GM23338 (cell line): ENCODE results near the gene PRDX4. TPM values are rescaled to one million over a fixed set of nuclear protein-coding genes. Genes with fewer than 3 reads are reported as not detected.

Experiments
- ATAC-seq: fragments of 200-7000 bp; cut with Tn5 transposase; 3 replicates; pipeline ENCODE4 v1.9.1; 2020
- DNase-seq: peaks from one replicate; pipeline ENCODE4 v3.0.0-alpha.2; 2015; ENCODE audit warnings: low spot score
- H2AFZ ChIP-seq: fragments of 200-600 bp; sonication (generic); 2 replicates; pipeline ENCODE4 v1.8.0; 2016; ENCODE audit warnings: antibody characterized with exemption, mild to moderate bottlenecking, moderate library complexity
- H3F3A ChIP-seq: fragments of 200-600 bp; sonication (generic); replicated peaks from 2 replicates; pipeline ENCODE4 v1.8.0; 2017; ENCODE audit warnings: antibody characterized with exemption, mixed run types, low read depth
- H3K27ac ChIP-seq: fragments of 200-600 bp; sonication (generic); 2 replicates; pipeline ENCODE4 v1.6.1; 2016; ENCODE audit warnings: low read depth
- H3K27me3 ChIP-seq: fragments of 200-600 bp; sonication (generic); 2 replicates; pipeline ENCODE4 v1.8.0; 2016; ENCODE audit warnings: mild to moderate bottlenecking, mixed run types, moderate library complexity; ENCODE audit not compliant: insufficient read depth
- H3K36me3 ChIP-seq: fragments of 200-600 bp; sonication (generic); 2 replicates; pipeline ENCODE4 v1.8.0; 2016; ENCODE audit warnings: mild to moderate bottlenecking; ENCODE audit not compliant: insufficient read depth
- H3K4me1 ChIP-seq: fragments of 200-600 bp; sonication (generic); 2 replicates; pipeline ENCODE4 v1.8.0; 2016; ENCODE audit warnings: mild to moderate bottlenecking, moderate library complexity; ENCODE audit not compliant: insufficient read depth
- H3K4me2 ChIP-seq: fragments of 200-600 bp; sonication (generic); 2 replicates; pipeline ENCODE4 v1.7.1; 2017; ENCODE audit warnings: mixed run types
- H3K4me3 ChIP-seq: fragments of 200-600 bp; sonication (generic); 2 replicates; pipeline ENCODE4 v1.6.1; 2016; ENCODE audit warnings: mixed run types
- H3K79me2 ChIP-seq: fragments of 200-600 bp; sonication (generic); replicated peaks from 2 replicates; pipeline ENCODE4 v1.8.0; 2017; ENCODE audit warnings: mild to moderate bottlenecking; ENCODE audit not compliant: insufficient read depth
- H3K9me2 ChIP-seq: fragments of 200-600 bp; sonication (generic); 2 replicates; pipeline ENCODE4 v1.8.0; 2017; ENCODE audit not compliant: insufficient read depth
- H4K20me1 ChIP-seq: fragments of 200-600 bp; sonication (generic); replicated peaks from 2 replicates; pipeline ENCODE4 v1.8.0; 2017; ENCODE audit warnings: mild to moderate bottlenecking; ENCODE audit not compliant: insufficient read depth
- H3K27ac Mint-ChIP-seq: 2 replicates; pipeline ENCODE4 v1.8.0; 2020; ENCODE audit warnings: inconsistent platforms, mild to moderate bottlenecking, moderate library complexity, mixed read lengths
- H3K27me3 Mint-ChIP-seq: 3 replicates; pipeline ENCODE4 v1.8.0; 2022; ENCODE audit warnings: low read depth, mild to moderate bottlenecking, moderate library complexity, mixed read lengths, inconsistent platforms; ENCODE audit not compliant: insufficient read depth, poor library complexity
- H3K36me3 Mint-ChIP-seq: 3 replicates; pipeline ENCODE4 v1.8.0; 2021; ENCODE audit warnings: low read depth, mild to moderate bottlenecking, inconsistent platforms, moderate library complexity, mixed read lengths
- H3K4me1 Mint-ChIP-seq: 3 replicates; pipeline ENCODE4 v1.8.0; 2020; ENCODE audit warnings: mild to moderate bottlenecking, inconsistent platforms, mixed read lengths
- H3K4me3 Mint-ChIP-seq: 3 replicates; pipeline ENCODE4 v1.8.0; 2021; ENCODE audit warnings: moderate library complexity, mild to moderate bottlenecking, inconsistent platforms, mixed read lengths
- H3K9me3 Mint-ChIP-seq: 3 replicates; pipeline ENCODE4 v1.8.0; 2020; ENCODE audit warnings: moderate library complexity, mild to moderate bottlenecking, inconsistent platforms, mixed read lengths
- CREB1 ChIP-seq: fragments of 250-450 bp; sonication (Bioruptor Pico); IDR thresholded peaks from 2 replicates; pipeline ENCODE4 v1.5.0; 2020; ENCODE audit warnings: low read depth, mild to moderate bottlenecking, moderate library complexity
- EZH2 ChIP-seq: fragments of 200-600 bp; sonication (generic); IDR thresholded peaks from one replicate; pipeline ENCODE4 v1.8.0; 2017; ENCODE audit warnings: antibody characterized with exemption, mild to moderate bottlenecking, low read depth; ENCODE audit not compliant: unreplicated experiment
- EZH2phosphoT487 ChIP-seq: fragments of 200-600 bp; sonication (generic); IDR thresholded peaks from one replicate; pipeline ENCODE4 v1.8.1; 2018; ENCODE audit warnings: antibody characterized with exemption; ENCODE audit not compliant: unreplicated experiment
- JUNB ChIP-seq: IDR thresholded peaks from one replicate; pipeline ENCODE4 v1.6.1; 2016; ENCODE audit warnings: antibody characterized with exemption; ENCODE audit not compliant: unreplicated experiment
- NANOG ChIP-seq: IDR thresholded peaks from 2 replicates; pipeline ENCODE4 v1.6.1; 2016; ENCODE audit warnings: antibody characterized with exemption, borderline replicate concordance
- POLR2AphosphoS5 ChIP-seq: IDR thresholded peaks from 2 replicates; pipeline ENCODE4 v1.6.1; 2016; ENCODE audit warnings: antibody characterized with exemption, low read depth
- STAT1 ChIP-seq: IDR thresholded peaks from one replicate; pipeline ENCODE4 v1.6.1; 2016; ENCODE audit warnings: antibody characterized with exemption; ENCODE audit not compliant: unreplicated experiment
- ZNF114 ChIP-seq: fragments of 250-450 bp; sonication (Bioruptor Pico); IDR thresholded peaks from 2 replicates; pipeline ENCODE4 v1.5.0; 2020; ENCODE audit warnings: mild to moderate bottlenecking, moderate library complexity
- ZNF331 ChIP-seq: fragments of 250-450 bp; sonication (Bioruptor Pico); IDR thresholded peaks from 2 replicates; pipeline ENCODE4 v1.5.0; 2020; ENCODE audit warnings: low read depth, mild to moderate bottlenecking, moderate library complexity
- polyA plus RNA-seq: library from polyadenylated mRNA; unstranded; fragments of >200 nt; fragmentation: Nextera tagmentation; extraction: Ambion mirVana; gene quantifications from 2 replicates; pipeline ENCODE4 v1.2.1, GENCODE V29; 2016
- total RNA-seq: library from RNA; depleted of rRNA; stranded (reverse); fragments of >200 nt; shearing (Covaris generic); gene quantifications from 2 replicates; pipeline ENCODE4 v1.2.3, GENCODE V29; 2014
- TF ChIP-seq, protein P1 (sequence below): IDR thresholded peaks from 2 replicates; pipeline ENCODE4 v1.6.1; 2016; ENCODE audit warnings: antibody characterized with exemption
- TF ChIP-seq, protein P2 (sequence below), 2 experiments: fragments of 200-600 bp in 1 of 2; sonication (generic) in 1 of 2; conservative IDR thresholded peaks; 2 replicates each; pipeline versions ENCODE4 v1.5.1 to v1.6.1; 2016 to 2017; ENCODE audit warnings: antibody characterized with exemption in 2 of 2, low read depth in 2 of 2, mild to moderate bottlenecking in 2 of 2, moderate library complexity in 1 of 2
- TF ChIP-seq, protein P3 (sequence below): fragments of 250-450 bp; sonication (Bioruptor Pico); IDR thresholded peaks from 2 replicates; pipeline ENCODE4 v1.5.0; 2020; ENCODE audit warnings: mild to moderate bottlenecking, moderate library complexity

PRDX4 gene
- total and polyA plus RNA-seq, 2 experiments from 2014 or later, result 101 to 139 TPM

DNA sequence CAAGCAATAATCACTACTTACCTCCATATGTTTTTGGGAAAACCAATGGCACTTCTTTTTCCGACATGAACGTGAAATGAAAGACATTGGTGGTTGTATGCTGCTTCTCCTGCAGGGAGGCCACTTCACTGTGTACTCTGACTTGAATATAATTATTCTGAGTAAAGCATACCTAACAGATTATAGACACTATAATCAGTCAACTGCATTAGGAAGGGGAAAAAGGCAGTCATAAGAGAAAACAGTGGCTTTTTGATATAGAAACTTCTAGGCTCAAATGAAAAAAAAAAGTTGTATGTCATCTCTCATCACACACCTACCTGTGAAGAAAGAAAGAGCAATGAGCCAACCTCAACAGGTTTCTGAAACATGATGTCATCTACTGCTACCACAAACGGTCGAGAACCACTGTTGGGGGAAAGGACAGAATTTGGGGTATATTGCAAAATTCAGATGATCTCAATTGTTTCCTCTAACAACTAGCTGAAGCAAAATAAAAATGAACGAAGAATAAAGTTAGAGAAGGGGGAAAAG is 37.4 kb downstream of the PRDX4 start (continued):
- TF ChIP-seq, protein P1, sequence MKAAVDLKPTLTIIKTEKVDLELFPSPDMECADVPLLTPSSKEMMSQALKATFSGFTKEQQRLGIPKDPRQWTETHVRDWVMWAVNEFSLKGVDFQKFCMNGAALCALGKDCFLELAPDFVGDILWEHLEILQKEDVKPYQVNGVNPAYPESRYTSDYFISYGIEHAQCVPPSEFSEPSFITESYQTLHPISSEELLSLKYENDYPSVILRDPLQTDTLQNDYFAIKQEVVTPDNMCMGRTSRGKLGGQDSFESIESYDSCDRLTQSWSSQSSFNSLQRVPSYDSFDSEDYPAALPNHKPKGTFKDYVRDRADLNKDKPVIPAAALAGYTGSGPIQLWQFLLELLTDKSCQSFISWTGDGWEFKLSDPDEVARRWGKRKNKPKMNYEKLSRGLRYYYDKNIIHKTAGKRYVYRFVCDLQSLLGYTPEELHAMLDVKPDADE, result no peak
- no peak for TF ChIP-seq STAT1

DNA sequence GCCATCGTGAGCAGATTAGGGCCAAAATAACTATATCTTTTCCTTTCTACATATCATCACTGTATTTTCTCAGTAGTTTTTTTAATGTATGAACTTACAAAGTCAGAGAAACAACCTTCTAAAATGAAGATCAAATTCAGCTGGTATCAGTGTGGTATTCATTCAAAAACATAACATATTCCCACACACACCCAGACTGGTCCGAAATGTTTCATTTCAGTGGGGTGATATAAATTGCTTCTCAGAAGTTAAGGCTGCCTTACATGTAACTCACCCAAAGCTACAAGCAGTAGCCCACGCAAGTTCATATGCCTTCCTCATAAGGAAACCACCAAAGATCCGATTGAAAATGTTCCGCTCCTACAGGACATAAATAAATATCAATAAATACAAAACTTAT is 37.9 kb downstream of the PRDX4 start:
- peaks cover 1% of the 10 kb centered on the region for H3K27me3 Mint-ChIP-seq
- Histone ChIP-seq H4K20me1 (no peaks in the 10 kb centered on the region), H2AFZ (no peak overlapping the region), H3K27ac (no peak overlapping the region), H3F3A (no peaks in the 10 kb centered on the region; the same call in 1 of the 2 replicates), H3K4me2 (no peak overlapping the region), H3K27me3 (no peaks in the 10 kb centered on the region), H3K9me2 (no peaks in the 10 kb centered on the region), H3K79me2 (no peaks in the 10 kb centered on the region), H3K36me3 (no peaks in the 10 kb centered on the region; the same call in none of the 2 replicates), H3K4me1 (no peaks in the 10 kb centered on the region), H3K4me3 (no peak overlapping the region)
- no peak for ATAC-seq
- no peaks in the 10 kb centered on the region for H3K9me3 Mint-ChIP-seq
- H3K27ac Mint-ChIP-seq, result no peak overlapping the region
- DNase-seq, result no peak
- no peak overlapping the region for H3K4me3 Mint-ChIP-seq
- no peaks in the 10 kb centered on the region for H3K4me1 Mint-ChIP-seq
- peaks cover 35% of the 10 kb centered on the region; the same call in 2 of the 3 replicates for H3K36me3 Mint-ChIP-seq
- TF ChIP-seq, protein P2, sequence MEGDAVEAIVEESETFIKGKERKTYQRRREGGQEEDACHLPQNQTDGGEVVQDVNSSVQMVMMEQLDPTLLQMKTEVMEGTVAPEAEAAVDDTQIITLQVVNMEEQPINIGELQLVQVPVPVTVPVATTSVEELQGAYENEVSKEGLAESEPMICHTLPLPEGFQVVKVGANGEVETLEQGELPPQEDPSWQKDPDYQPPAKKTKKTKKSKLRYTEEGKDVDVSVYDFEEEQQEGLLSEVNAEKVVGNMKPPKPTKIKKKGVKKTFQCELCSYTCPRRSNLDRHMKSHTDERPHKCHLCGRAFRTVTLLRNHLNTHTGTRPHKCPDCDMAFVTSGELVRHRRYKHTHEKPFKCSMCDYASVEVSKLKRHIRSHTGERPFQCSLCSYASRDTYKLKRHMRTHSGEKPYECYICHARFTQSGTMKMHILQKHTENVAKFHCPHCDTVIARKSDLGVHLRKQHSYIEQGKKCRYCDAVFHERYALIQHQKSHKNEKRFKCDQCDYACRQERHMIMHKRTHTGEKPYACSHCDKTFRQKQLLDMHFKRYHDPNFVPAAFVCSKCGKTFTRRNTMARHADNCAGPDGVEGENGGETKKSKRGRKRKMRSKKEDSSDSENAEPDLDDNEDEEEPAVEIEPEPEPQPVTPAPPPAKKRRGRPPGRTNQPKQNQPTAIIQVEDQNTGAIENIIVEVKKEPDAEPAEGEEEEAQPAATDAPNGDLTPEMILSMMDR (conservative IDR thresholded peaks at IDR 0.05; ENCODE audit: low read depth in 2 of 2), result no peak
- TF ChIP-seq, protein P3, sequence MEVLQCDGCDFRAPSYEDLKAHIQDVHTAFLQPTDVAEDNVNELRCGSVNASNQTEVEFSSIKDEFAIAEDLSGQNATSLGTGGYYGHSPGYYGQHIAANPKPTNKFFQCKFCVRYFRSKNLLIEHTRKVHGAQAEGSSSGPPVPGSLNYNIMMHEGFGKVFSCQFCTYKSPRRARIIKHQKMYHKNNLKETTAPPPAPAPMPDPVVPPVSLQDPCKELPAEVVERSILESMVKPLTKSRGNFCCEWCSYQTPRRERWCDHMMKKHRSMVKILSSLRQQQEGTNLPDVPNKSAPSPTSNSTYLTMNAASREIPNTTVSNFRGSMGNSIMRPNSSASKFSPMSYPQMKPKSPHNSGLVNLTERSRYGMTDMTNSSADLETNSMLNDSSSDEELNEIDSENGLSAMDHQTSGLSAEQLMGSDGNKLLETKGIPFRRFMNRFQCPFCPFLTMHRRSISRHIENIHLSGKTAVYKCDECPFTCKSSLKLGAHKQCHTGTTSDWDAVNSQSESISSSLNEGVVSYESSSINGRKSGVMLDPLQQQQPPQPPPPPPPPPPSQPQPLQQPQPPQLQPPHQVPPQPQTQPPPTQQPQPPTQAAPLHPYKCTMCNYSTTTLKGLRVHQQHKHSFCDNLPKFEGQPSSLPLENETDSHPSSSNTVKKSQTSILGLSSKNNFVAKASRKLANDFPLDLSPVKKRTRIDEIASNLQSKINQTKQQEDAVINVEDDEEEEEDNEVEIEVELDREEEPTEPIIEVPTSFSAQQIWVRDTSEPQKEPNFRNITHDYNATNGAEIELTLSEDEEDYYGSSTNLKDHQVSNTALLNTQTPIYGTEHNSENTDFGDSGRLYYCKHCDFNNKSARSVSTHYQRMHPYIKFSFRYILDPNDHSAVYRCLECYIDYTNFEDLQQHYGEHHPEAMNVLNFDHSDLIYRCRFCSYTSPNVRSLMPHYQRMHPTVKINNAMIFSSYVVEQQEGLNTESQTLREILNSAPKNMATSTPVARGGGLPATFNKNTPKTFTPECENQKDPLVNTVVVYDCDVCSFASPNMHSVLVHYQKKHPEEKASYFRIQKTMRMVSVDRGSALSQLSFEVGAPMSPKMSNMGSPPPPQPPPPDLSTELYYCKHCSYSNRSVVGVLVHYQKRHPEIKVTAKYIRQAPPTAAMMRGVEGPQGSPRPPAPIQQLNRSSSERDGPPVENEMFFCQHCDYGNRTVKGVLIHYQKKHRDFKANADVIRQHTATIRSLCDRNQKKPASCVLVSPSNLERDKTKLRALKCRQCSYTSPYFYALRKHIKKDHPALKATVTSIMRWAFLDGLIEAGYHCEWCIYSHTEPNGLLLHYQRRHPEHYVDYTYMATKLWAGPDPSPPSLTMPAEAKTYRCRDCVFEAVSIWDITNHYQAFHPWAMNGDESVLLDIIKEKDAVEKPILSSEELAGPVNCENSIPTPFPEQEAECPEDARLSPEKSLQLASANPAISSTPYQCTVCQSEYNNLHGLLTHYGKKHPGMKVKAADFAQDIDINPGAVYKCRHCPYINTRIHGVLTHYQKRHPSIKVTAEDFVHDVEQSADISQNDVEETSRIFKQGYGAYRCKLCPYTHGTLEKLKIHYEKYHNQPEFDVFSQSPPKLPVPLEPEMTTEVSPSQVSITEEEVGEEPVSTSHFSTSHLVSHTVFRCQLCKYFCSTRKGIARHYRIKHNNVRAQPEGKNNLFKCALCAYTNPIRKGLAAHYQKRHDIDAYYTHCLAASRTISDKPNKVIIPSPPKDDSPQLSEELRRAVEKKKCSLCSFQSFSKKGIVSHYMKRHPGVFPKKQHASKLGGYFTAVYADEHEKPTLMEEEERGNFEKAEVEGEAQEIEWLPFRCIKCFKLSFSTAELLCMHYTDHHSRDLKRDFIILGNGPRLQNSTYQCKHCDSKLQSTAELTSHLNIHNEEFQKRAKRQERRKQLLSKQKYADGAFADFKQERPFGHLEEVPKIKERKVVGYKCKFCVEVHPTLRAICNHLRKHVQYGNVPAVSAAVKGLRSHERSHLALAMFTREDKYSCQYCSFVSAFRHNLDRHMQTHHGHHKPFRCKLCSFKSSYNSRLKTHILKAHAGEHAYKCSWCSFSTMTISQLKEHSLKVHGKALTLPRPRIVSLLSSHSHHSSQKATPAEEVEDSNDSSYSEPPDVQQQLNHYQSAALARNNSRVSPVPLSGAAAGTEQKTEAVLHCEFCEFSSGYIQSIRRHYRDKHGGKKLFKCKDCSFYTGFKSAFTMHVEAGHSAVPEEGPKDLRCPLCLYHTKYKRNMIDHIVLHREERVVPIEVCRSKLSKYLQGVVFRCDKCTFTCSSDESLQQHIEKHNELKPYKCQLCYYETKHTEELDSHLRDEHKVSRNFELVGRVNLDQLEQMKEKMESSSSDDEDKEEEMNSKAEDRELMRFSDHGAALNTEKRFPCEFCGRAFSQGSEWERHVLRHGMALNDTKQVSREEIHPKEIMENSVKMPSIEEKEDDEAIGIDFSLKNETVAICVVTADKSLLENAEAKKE (CRISPR knock-in tag), result no peak
- no peak for TF ChIP-seq ZNF331 (CRISPR knock-in tag)
- TF ChIP-seq EZH2phosphoT487, result no peak
- no peak for TF ChIP-seq STAT1
- TF ChIP-seq JUNB, result no peak
- no peak for TF ChIP-seq ZNF114
- TF ChIP-seq POLR2AphosphoS5, result no peak
- TF ChIP-seq, protein P1, result no peak
- no peak for TF ChIP-seq EZH2
- TF ChIP-seq NANOG, result no peak
- TF ChIP-seq CREB1 (CRISPR knock-in tag), result no peak
